ENCODE results near the gene ZNF32.

DNA sequence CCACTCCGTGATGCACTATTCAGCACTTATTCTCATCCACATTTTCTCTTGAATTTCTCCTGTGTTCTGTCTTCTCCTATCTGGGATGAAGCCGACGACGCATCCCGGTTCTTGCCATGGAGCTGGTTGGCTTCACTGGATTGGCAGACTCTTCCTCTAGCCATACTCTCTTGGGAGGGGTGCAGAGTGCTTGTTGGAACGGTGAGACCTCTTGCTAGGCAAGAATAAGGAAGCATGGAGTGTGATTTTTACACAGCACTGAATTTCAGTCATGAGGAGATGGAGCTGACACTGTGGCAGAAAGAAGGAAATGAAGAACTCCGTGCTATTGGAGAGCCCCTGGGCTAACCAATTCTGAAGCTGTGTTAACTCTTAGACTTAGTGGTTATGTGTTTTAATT is 28.2 kb upstream of the ZNF32 start:
- TF ChIP-seq, protein P1, sequence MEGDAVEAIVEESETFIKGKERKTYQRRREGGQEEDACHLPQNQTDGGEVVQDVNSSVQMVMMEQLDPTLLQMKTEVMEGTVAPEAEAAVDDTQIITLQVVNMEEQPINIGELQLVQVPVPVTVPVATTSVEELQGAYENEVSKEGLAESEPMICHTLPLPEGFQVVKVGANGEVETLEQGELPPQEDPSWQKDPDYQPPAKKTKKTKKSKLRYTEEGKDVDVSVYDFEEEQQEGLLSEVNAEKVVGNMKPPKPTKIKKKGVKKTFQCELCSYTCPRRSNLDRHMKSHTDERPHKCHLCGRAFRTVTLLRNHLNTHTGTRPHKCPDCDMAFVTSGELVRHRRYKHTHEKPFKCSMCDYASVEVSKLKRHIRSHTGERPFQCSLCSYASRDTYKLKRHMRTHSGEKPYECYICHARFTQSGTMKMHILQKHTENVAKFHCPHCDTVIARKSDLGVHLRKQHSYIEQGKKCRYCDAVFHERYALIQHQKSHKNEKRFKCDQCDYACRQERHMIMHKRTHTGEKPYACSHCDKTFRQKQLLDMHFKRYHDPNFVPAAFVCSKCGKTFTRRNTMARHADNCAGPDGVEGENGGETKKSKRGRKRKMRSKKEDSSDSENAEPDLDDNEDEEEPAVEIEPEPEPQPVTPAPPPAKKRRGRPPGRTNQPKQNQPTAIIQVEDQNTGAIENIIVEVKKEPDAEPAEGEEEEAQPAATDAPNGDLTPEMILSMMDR (IDR thresholded peaks at IDR 0.05): no peak
- no peak for TF ChIP-seq POLR2AphosphoS5 (IDR thresholded peaks at IDR 0.05; ENCODE audit: insufficient read depth in 1 of 2, low read depth in 1 of 2)
